Skin epidermis (tissue), 12 donors: ENCODE measurements around the gene STK32A.
"Not testable (repeated sequence)": the region's sequence is repeated elsewhere in the genome, so short reads cannot be mapped to it uniquely, and the experiment has no call there.

Source experiments
- H3K27ac ChIP-seq, 21 experiments: fragments of 200-600 bp; sonication (generic) in 11 of 21; one replicate each; pipeline ENCODE4 v1.5.0; 2020; ENCODE audit warnings: mild to moderate bottlenecking in 3 of 21, inconsistent platforms in 2 of 21, moderate library complexity in 2 of 21
- H3K4me3 ChIP-seq, 7 experiments: fragments of 200-600 bp; sonication (generic) in 2 of 7; one replicate each; pipeline ENCODE4 v1.5.0; 2020; ENCODE audit warnings: inconsistent platforms in 2 of 7, mild to moderate bottlenecking in 2 of 7, moderate library complexity in 1 of 7

The STK32A gene

GRCh38 chr5:147336876-147337275 lies 102.0 kb downstream of the STK32A start:
- Histone ChIP-seq H3K4me3 (no peak overlapping the region), H3K27ac (no peak overlapping the region)

- Histone ChIP-seq H3K27ac (no peak overlapping the region), H3K4me3 (no peak overlapping the region)
These were observed 104.5 kb downstream of the STK32A start for GRCh38 chr5:147339313-147339712.

DNA sequence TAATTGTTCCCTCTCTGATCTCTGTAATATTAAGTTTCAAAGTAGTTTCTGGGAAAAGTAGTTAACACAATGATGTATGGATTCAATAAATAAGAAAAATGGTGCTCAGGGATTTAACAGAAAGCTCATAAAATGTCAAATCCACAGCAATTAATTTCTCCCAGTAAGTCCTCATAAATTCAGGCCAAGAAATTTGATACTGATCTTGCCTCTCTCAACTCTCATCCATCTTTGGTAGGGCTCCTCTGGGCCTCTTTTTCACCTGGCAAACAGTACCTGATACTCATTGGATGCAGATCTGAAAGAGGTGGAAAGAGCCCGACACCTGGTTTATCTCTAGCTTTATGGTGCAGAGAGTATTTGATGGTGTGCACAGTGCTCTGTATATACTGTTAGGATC lies 106.1 kb downstream of the STK32A start:
- Histone ChIP-seq H3K4me3 (no peak overlapping the region), H3K27ac (no peak overlapping the region)

- H3K4me3 ChIP-seq, result no peak overlapping the region
- H3K27ac ChIP-seq, result no peak overlapping the region
These were observed 106.5 kb downstream of the STK32A start for GRCh38 chr5:147341345-147341744.

DNA sequence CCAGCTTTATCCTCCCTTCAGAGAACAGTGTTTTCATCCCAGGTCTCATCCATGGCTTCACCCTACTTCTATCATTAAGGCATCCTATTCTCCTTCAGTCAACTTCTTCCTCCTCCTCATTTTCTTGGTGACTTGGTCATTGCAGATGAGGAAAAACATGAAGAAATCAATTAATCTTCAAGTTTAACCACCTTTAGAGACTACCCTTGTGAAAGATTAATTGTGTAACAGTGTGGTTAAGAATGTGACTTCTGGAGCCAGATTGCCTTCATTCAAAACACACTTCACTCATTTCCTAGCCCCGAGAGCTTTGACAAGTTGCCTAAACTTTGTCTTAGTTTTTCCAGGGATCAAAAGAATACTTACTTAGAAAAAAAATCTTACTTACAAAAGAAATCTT lies 110.0 kb downstream of the STK32A start:
- peak overlapping the region in 1 of 21 experiments; percentile 9 for H3K27ac ChIP-seq
- no peak overlapping the region for H3K4me3 ChIP-seq

DNA sequence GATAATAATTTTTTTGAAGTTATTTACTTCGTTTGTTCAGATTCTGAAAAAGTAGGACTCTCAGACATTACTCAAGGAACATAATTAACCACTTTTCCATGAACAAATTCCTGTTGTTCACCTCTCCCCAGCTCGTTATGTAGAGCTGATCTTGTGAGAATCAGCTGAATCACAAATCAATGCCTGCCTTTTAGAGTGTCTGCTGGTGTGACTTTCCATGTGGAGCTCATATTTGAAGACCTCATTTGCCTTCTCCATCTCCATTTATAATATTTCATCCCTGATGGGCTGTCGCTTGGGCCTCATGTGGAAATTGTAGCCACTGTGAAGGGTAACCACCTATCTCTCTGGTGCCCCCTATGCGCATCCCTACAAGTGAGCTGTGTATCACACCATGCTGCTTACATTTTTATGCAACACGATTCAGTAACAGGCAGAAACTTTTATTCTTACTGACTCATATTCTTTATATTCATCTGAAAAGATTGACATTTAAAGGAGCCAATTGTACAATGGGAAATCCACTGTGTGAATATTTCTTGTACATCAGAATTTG lies 111.3 kb downstream of the STK32A start:
- H3K4me3 ChIP-seq, result no peak overlapping the region
- H3K27ac ChIP-seq, result no peak overlapping the region

DNA sequence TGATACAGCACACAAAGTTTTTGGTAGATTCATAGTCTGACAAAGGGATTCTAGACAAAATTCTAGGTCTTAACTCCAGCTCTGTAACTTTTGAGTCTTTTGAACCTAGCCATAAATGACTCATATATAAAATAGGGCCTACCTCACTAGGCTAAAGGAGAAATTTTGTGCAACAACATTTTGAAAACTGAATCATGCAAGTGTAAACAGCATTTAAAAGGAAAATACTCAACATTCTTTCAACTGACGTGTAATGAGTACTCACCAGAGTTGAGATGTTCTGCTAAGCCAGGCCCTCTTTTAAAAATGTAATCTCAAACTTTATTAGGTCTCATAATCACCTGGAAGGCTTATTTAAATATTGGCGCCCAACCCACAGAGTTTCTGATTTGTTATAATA lies 113.2 kb downstream of the STK32A start:
- H3K4me3 ChIP-seq, result no peak overlapping the region
- no peak overlapping the region for H3K27ac ChIP-seq

DNA sequence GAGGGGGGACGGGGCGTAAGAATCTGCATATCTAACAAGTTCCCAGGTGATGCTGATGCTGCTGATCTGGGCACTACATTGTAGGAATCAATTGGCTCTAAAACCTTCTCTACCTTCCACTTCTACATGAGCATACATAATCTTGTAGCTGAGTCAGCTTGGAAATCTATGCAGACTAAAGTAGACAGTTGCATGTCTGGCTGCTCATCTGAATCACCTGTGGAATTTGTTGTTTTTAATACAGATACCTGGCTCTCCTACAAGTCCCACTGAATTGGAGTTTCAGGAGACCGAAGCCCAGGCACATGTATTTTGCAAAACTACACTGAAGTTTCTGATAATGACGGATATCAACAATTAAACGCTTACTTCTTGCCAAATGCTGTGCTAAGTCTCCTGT lies 113.6 kb downstream of the STK32A start:
- Histone ChIP-seq H3K27ac (no peak overlapping the region), H3K4me3 (no peak overlapping the region)

GRCh38 chr5:147349241-147349640 lies 114.4 kb downstream of the STK32A start:
- Histone ChIP-seq H3K27ac (no peak overlapping the region), H3K4me3 (no peak overlapping the region)

DNA sequence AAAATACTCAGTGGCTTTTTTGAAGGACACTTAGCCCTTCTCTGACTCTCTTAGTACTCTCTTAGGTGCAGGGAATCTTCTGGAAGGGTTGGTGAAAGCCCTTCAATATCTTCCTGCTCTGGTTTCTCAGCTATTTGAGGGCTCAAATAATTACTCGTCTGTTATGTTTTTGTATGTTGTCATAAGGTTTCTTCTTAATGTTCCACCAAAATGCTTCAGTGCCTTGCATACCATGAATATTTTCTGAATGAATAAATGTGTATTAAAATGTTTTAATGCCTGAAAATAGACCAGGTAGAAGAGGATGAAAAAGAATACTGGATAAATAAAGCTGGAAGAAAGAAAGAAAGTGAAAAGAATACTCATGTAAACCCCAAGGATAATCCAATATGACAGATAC lies 124.3 kb downstream of the STK32A start:
- no peak overlapping the region for H3K27ac ChIP-seq
- H3K4me3 ChIP-seq, result no peak overlapping the region

- Histone ChIP-seq H3K4me3 (no peak overlapping the region), H3K27ac (no peak overlapping the region)
These were observed 124.8 kb downstream of the STK32A start for GRCh38 chr5:147359581-147359980.

DNA sequence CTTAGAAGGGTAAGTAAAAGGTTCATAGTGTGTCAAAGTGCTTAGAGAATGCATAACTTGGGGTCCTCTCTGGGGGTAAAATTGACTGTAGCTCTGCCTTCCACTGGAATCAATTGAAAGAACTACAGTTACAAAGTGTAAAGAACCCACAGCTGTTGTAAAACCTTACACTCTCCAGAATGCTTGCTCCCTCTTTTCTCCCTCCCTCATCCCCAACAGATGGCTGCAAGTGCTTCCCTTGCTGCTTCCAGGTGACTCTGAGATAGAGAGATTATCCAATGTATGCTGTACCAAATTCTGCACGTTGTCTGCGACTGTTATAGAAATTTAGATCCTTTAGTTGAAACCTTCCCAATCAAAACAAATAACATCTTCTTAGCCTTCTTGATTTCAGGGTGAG lies 126.0 kb downstream of the STK32A start:
- Histone ChIP-seq H3K4me3 (no peak overlapping the region), H3K27ac (no peak overlapping the region)

DNA sequence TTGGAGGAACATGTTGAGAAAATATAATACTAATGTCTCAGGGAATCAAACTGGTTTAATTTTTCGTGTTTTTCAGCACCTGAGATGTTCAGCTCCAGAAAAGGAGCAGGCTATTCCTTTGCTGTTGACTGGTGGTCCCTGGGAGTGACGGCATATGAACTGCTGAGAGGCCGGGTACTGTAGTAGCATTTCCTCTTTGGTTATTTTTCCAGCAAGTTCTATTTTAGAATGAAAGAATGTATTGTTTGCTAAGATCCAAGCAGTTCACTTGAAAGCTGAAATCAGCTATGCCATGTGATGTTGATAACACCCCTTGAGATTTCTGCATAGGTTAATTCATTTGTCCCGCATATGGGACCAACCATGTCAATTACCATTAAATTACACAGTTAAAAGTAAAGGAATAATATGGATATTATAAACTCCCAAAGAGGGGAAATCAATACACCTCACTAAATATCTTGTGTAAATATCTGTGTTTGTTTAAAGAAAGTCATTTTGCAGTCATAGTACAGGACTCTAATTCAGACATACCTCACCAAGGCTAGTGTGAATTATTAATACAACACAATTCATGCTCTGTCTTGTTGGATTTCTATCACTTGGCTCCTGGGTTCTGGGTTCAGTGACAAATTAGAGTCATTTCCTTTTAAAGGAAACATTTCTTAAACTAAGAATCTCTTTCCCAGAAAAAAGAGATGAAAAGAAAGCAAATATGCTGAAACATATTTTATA lies 126.8 kb downstream of the STK32A start:
- Histone ChIP-seq H3K4me3 (no peak overlapping the region), H3K27ac (no peak overlapping the region)

GRCh38 chr5:147367381-147367780 lies 132.6 kb downstream of the STK32A start:
- not testable (repeated sequence) for H3K27ac ChIP-seq, H3K4me3 ChIP-seq

- Histone ChIP-seq H3K27ac (no peak overlapping the region), H3K4me3 (no peak overlapping the region)
These were observed 135.0 kb downstream of the STK32A start for GRCh38 chr5:147369742-147370374.

GRCh38 chr5:147371290-147371689 lies 136.5 kb downstream of the STK32A start:
- H3K4me3 ChIP-seq, result no peak overlapping the region
- H3K27ac ChIP-seq, result no peak overlapping the region

GRCh38 chr5:147372191-147372590 lies 137.4 kb downstream of the STK32A start:
- Histone ChIP-seq H3K4me3 (no peak overlapping the region), H3K27ac (no peak overlapping the region)

DNA sequence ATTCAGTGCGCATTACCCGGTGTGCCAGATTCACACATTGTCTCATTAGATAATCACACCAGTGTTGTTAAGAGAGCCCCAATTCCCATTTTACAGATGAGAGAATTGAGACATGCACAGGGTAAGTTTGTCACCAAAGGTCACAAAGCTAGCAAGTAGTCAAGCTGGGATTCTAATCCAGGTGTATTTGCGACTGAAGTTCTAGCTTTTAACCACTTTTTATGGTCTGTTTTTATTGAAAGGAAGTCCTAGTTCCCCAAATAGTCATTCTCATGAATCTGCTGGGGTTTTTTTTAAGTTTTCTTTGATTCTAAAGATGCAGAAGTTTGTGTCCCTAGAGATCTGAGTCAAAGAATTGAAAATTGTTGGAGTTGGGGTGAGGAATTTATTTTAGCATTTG lies 138.5 kb downstream of the STK32A start:
- Histone ChIP-seq H3K4me3 (no peak overlapping the region), H3K27ac (no peak overlapping the region)

- no peak overlapping the region for H3K27ac ChIP-seq
- H3K4me3 ChIP-seq, result no peak overlapping the region
These were observed 140.3 kb downstream of the STK32A start for GRCh38 chr5:147375151-147375550.

DNA sequence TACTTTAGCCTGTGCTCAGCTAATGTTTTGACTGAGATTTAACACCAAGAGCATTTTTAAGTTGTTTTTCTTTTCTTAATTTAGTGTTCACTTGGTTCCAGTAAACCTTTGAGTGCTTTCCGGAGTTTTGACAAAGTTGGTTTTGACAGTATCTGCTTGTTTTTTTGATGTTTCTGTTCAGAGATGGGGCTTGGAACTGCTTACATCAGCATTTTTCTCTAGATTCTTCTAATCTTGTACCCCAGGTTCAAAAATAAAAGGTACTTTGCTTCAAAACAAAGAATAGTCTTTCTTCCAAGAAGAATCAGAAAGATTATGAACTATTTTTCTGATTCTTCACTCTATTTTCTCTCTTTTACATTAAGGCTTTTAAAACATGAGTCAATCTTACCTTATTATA lies 142.9 kb downstream of the STK32A start:
- H3K4me3 ChIP-seq, result no peak overlapping the region

DNA sequence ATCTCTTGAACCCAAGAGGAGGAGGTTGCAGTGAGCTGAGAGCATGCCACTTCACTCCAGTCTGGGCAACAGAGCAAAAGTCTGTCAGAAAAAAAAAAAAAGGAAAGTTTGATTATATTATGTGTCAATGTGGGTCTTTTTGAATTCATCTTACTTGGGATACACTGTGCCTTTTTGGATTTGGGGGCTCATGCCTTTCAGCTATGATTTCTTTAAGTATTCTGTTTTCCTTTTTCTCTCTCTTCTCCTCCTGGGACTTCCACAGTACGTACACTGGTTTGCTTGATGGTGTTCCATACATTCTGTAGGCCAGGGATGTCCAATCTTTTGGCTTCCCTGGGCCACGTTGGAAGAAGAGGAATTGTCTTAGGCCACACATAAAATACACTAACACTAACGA lies 146.7 kb downstream of the STK32A start:
- no peak overlapping the region for H3K4me3 ChIP-seq
- H3K27ac ChIP-seq, result no peak overlapping the region

More for the DNA sequence above, 142.9 kb downstream of the STK32A start:
- H3K27ac ChIP-seq, result no peak overlapping the region
